Gastroesophageal sphincter (tissue), 4 donors: ENCODE data around the gene GOT1. TPM values are rescaled to one million over a fixed set of nuclear protein-coding genes. Genes with fewer than 3 reads are reported as not detected.

Experiments
- ATAC-seq: fragments of 150-250 bp; one replicate; pipeline ENCODE4 v1.9.1; 2016; ENCODE audit warnings: mild to moderate bottlenecking, moderate library complexity
- H3K27ac ChIP-seq, 4 donors: fragments of 200-600 bp; sonication (generic) in 3 of 4; 1 replicate in 3 of 4; 2 replicates in 1 of 4; pipeline ENCODE4 v1.5.1; 2016 to 2019
- H3K27me3 ChIP-seq: fragments of 200-600 bp; sonication (generic); one replicate; pipeline ENCODE4 v1.5.1; 2019
- H3K36me3 ChIP-seq, 2 donors: fragments of 200-600 bp; sonication (generic); one replicate each; pipeline ENCODE4 v1.5.1; 2019; ENCODE audit warnings: control low read depth in 1 of 2
- H3K4me1 ChIP-seq, 3 donors: fragments of 200-600 bp; sonication (generic); 1 replicate in 2 of 3; 2 replicates in 1 of 3; pipeline ENCODE4 v1.5.1; 2016 to 2019; ENCODE audit warnings: control low read depth in 2 of 3
- H3K4me3 ChIP-seq, 2 donors: fragments of 200-600 bp; sonication (generic); one replicate each; pipeline ENCODE4 v1.5.1; 2019; ENCODE audit warnings: mild to moderate bottlenecking in 1 of 2, moderate library complexity in 1 of 2
- H3K9me3 ChIP-seq, 3 donors: fragments of 200-600 bp; sonication (generic); one replicate each; pipeline ENCODE4 v1.5.1; 2017 to 2019; ENCODE audit warnings: control low read depth in 2 of 3
- CTCF ChIP-seq, 4 experiments: fragments of 200-600 bp in 2 of 4; fragments of 450-650 bp in 2 of 4; sonication (generic) in 1 of 4; IDR thresholded peaks; one replicate each; pipeline ENCODE4 v1.5.1; 2017 to 2019; ENCODE audit warnings: antibody characterized with exemption in 4 of 4, mild to moderate bottlenecking in 2 of 4, moderate library complexity in 2 of 4
- EP300 ChIP-seq: sonication (generic); formaldehyde crosslinking; IDR thresholded peaks from one replicate; pipeline ENCODE4 v1.6.1; 2017; ENCODE audit warnings: antibody characterized with exemption, mild to moderate bottlenecking
- POLR2A ChIP-seq, 2 donors: fragments of 450-650 bp; IDR thresholded peaks; one replicate each; pipeline ENCODE4 v1.6.1; 2017; ENCODE audit warnings: antibody characterized with exemption in 2 of 2, mild to moderate bottlenecking in 2 of 2, moderate library complexity in 1 of 2
- POLR2AphosphoS5 ChIP-seq: sonication (generic); formaldehyde crosslinking; IDR thresholded peaks from one replicate; pipeline ENCODE4 v1.6.1; 2017; ENCODE audit warnings: antibody characterized with exemption
- WGBS, 2 donors: methylation state at CpG; one replicate each; pipeline ENCODE4 v1.1.5; 2018; ENCODE audit warnings: low coverage in 1 of 2; 5-methylcytosine and 5-hydroxymethylcytosine counted together
- total RNA-seq, 4 donors: library from RNA; depleted of rRNA; stranded (reverse); fragments of >200 nt; gene quantifications; one replicate each; pipeline ENCODE4 v1.1.0, GENCODE V29; 2016

GOT1 gene
- total RNA-seq, 4 donors from 2014 or later: 15.8 to 32.2 (median 23.2) TPM

DNA sequence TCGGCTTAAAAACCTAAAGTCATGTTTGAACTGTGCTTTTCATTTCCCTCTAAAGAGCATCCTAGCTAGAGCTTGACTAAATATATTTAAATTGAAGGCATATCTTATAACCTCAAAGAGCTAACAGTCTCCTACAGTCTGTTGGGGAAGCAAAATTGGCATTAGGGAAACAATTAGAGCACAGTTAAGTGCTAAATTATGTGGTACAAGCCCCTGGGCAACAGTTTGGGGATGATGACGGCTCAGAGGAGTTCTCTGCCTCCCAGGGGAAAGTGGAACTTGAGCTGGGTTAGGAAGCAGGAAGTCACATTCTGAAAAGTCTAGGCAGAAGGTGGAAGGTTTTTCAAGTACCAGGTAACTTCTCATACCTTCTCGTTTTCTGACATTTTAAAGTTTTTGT lies 18.6 kb upstream of the GOT1 start:
- TF ChIP-seq POLR2AphosphoS5 (no peak), CTCF (IDR thresholded peaks at IDR 0.05) (no peak), POLR2A (IDR thresholded peaks at IDR 0.05) (no peak), EP300 (no peak)
- no peak for ATAC-seq
- 77 to 84% methylated on average over 3 of the region's 3 CpGs for WGBS, 2 donors
- peaks cover 0 to 12% (median 0%) of the 10 kb centered on the region in 3 donors for H3K4me1 ChIP-seq
- H3K36me3 ChIP-seq: no peaks in the 10 kb centered on the region
- H3K27ac ChIP-seq: no peak overlapping the region
- no peak overlapping the region for H3K4me3 ChIP-seq
- H3K9me3 ChIP-seq: no peaks in the 10 kb centered on the region
- H3K27me3 ChIP-seq: peaks cover 32% of the 10 kb centered on the region

DNA sequence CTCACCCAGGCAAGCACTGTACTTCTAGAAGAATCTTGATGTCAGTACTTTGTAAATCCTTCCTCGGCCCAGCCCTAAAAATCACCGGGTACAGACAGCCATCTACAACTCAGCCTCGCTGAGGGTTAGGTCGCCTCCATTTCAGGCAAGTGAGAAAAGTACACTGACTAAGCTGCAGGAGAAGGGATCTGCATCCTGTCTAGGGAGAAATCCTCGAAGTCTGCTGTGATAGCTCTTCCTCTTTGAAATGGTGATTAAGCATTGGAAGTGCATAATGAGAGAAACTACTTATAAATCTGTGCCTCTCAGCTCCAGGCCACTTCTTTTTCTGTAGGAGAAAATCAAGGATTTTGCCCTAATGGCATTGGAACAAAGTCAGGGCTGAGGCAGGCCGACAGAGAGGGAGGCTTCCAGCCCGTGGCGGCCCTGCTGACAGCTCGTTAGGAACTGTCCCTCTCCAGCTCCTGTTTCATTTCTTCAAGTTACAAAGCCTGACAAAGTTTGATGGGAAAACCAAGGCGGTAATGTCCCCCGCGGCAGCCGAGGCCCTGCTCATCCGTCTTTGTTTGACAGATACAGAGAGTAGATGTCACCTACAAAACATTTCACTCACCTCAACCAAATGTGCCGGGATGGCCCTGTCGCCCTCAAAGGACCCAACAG lies 14.1 kb upstream of the GOT1 start:
- TF ChIP-seq EP300 (no peak), POLR2AphosphoS5 (no peak)
- no peak overlapping the region for H3K27ac ChIP-seq

GRCh38 chr10:99443500-99443899 lies 13.1 kb upstream of the GOT1 start:
- ATAC-seq: no peak
- 58 to 60% methylated on average over 3 of the region's 3 CpGs for WGBS, 2 donors
- H3K4me1 ChIP-seq: peaks cover 0 to 16% (median 0%) of the 10 kb centered on the region in 3 donors
- H3K27me3 ChIP-seq: no peaks in the 10 kb centered on the region
- no peak overlapping the region for H3K4me3 ChIP-seq
- H3K27ac ChIP-seq: no peak overlapping the region
- no peaks in the 10 kb centered on the region for H3K9me3 ChIP-seq
- TF ChIP-seq EP300 (no peak), POLR2A (IDR thresholded peaks at IDR 0.05) (no peak), POLR2AphosphoS5 (no peak), CTCF (IDR thresholded peaks at IDR 0.05) (no peak)
- no peaks in the 10 kb centered on the region for H3K36me3 ChIP-seq

More for the DNA sequence above, 14.1 kb upstream of the GOT1 start:
- H3K27me3 ChIP-seq: no peaks in the 10 kb centered on the region
- WGBS, 2 donors: 20 to 32% methylated on average over 3 to 12 of the region's 16 CpGs
- H3K4me1 ChIP-seq: peaks cover 0 to 16% (median 0%) of the 10 kb centered on the region in 3 donors
- H3K36me3 ChIP-seq: no peaks in the 10 kb centered on the region
- ATAC-seq: no peak
- H3K9me3 ChIP-seq: no peaks in the 10 kb centered on the region
- peak overlapping the region in 1 of 2 donors; percentile 18 for H3K4me3 ChIP-seq

DNA sequence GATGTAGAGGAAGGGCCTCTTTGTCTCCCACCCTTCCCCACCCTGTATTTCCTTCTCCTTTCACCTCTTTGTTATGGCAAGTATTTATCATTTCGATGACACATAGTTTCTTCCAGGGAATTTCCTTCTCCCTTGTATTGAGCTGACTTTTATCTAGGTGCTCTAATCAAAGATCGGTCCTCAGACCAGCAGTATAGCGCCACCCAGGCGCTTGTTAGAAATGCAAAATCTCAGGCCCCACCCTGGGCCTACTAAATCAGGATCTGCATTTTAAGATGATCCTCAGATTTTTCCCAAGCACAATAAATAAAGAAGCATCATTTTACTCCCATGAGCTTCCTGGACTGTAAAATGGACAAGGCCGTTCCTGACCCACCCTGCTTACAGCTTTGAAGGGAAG lies 12.0 kb upstream of the GOT1 start:
- no peak for ATAC-seq
- no peak overlapping the region for H3K4me3 ChIP-seq
- TF ChIP-seq POLR2A (IDR thresholded peaks at IDR 0.05): no peak
- no peak for TF ChIP-seq EP300
- no peak for TF ChIP-seq CTCF (IDR thresholded peaks at IDR 0.05)
- no peak for TF ChIP-seq POLR2AphosphoS5
- peaks cover 0 to 18% (median 0%) of the 10 kb centered on the region in 3 donors for H3K4me1 ChIP-seq
- H3K27me3 ChIP-seq: no peaks in the 10 kb centered on the region
- no peak overlapping the region for H3K27ac ChIP-seq
- WGBS, 2 donors: 75 to 93% methylated on average over 4 to 5 of the region's 5 CpGs
- H3K9me3 ChIP-seq: no peaks in the 10 kb centered on the region
- peaks cover 0 to 6% of the 10 kb centered on the region in 2 donors for H3K36me3 ChIP-seq

- no peak for ATAC-seq
Measured at GRCh38 chr10:99438890-99439289, 8.5 kb upstream of the GOT1 start.

More at GRCh38 chr10:99438890-99439289, 8.5 kb upstream of the GOT1 start:
- no peak for TF ChIP-seq POLR2AphosphoS5
- no peak for TF ChIP-seq POLR2A (IDR thresholded peaks at IDR 0.05)
- TF ChIP-seq CTCF (IDR thresholded peaks at IDR 0.05): no peak
- TF ChIP-seq EP300: no peak
- WGBS, 2 donors: 77 to 88% methylated on average over 2 of the region's 2 CpGs
- H3K4me3 ChIP-seq: no peak overlapping the region
- no peak overlapping the region for H3K27ac ChIP-seq
- H3K36me3 ChIP-seq: peaks cover 0 to 14% of the 10 kb centered on the region in 2 donors
- no peaks in the 10 kb centered on the region for H3K9me3 ChIP-seq
- H3K27me3 ChIP-seq: no peaks in the 10 kb centered on the region
- H3K4me1 ChIP-seq: peaks cover 0 to 39% (median 12%) of the 10 kb centered on the region in 3 donors
